HG03342 (cell line): ENCODE measurements around the gene RBMX2.

Experiments used
- ATAC-seq: cut with Tn5 transposase; IDR thresholded peaks from one replicate; pipeline ENCODE4 v1.9.1; 2021; ENCODE audit warnings: mild to moderate bottlenecking, moderate library complexity; ENCODE audit not compliant: unreplicated experiment

RBMX2 gene

GRCh38 chrX:130444641-130445336 lies 43.0 kb downstream of the RBMX2 start:
- no peak for ATAC-seq

DNA sequence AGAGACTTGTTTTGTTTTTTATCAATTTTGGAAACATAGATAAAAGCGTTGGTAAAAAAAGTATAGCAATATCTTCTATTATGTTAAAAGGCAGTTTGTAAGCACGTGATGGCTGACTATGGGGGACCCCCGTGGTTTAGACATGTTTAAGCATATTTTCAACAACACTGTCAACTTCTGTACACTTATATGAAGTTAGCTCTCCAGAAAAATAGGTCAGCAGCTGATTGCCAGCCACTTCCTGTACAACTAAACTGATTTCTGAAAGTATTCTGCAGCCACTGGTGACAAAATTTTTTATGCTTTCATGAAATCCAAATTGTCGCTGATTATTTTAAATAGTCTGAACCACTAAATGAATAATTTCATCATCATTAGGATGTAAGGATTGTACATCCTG lies 45.2 kb downstream of the RBMX2 start:
- ATAC-seq: no peak
